GM21717 (cell line): Measurements from ENCODE around the gene CCL13.
"Not testable (repeated sequence)": the region's sequence is repeated elsewhere in the genome, so short reads cannot be mapped to it uniquely, and the experiment has no call there.

Experiments used
- ATAC-seq: cut with Tn5 transposase; IDR thresholded peaks from one replicate; pipeline ENCODE4 v1.9.1; 2021; ENCODE audit warnings: mild to moderate bottlenecking, moderate library complexity; ENCODE audit not compliant: unreplicated experiment

Gene CCL13

DNA sequence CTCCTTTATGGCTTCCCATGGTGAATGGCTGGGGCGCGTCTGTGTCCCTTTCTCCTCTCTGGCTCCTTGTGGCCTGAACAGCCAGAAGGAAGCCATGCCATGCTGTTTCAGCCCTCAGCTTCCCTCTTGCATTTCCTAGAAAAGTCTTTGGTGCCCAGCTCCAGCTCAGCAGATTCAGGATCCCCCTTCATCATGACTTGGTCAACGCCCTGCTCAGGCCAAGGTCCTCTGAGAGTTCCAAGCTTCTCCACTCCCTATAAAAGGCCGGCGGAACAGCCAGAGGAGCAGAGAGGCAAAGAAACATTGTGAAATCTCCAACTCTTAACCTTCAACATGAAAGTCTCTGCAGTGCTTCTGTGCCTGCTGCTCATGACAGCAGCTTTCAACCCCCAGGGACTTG, at the start of gene CCL13:
CCL13 (plus strand) TSS at position 287 of the 400 bp plus-strand sequence; CDS start at position 334, 47 bp downstream.
- no peak for ATAC-seq

GRCh38 chr17:34307110-34307509, 49.2 kb upstream of the CCL13 start:
- no peak for ATAC-seq

DNA sequence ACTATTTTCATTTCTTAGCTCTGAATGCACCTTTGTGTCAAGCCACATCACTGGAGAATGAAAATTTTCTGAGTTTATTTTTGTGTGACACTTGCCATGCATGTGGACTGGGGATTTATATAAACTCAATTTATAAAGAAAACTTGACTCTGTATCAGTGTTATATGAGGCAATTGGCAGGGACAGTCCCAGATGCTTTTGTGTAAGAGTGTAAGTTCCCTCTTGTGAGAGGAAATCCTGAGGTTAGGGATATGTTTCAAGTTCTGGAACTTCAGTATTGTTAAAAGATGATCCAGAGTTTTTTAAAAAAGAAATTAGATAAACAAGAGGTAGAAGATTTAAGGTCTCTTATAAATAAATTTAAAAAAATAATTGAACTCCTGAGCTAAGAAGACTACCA, 47.9 kb upstream of the CCL13 start:
- ATAC-seq = no peak

- ATAC-seq = no peak
Measured at GRCh38 chr17:34311291-34311690, 45.0 kb upstream of the CCL13 start.

DNA sequence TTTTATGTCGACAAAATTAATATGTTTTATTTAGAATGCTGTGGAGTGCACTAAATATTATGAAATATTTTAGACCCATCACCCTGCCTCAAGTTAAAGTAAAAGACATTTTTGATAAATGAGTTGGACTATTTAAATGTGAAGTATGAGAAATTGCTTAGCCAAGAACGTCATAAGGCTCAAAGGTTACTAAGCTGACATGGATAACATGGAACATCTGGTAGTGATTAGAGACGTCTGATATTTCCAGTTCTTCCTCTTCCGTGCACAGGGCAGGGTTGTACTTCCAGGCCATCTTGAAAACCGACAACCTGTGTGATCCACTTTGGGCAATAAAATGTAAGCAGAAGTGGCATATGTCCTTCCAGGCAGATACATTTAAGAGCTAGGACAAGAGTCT, 44.2 kb upstream of the CCL13 start:
- ATAC-seq = no peak

- no peak for ATAC-seq
Measured at GRCh38 chr17:34313164-34313563, 43.1 kb upstream of the CCL13 start.

DNA sequence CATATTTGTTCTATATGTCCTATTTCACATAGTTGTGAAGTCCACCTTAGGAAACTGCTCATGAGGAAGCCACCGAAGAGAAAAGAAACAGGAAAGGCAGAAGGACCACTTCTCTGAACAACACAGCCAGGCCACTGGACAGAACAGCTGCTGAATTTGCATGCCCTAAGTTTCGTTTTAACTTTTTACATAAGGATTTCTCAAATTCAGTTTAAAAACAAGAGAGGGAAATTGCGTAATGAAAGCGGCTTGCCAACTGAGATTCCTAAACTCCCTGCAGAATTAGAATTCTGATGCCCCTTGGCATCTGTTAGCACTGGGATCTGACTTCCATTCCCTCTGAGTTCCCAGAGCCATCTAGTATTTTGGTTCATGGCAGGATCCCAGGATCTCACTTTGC, 42.0 kb upstream of the CCL13 start:
- no peak for ATAC-seq

- no peak for ATAC-seq
Measured at GRCh38 chr17:34318474-34318873, 37.8 kb upstream of the CCL13 start.

DNA sequence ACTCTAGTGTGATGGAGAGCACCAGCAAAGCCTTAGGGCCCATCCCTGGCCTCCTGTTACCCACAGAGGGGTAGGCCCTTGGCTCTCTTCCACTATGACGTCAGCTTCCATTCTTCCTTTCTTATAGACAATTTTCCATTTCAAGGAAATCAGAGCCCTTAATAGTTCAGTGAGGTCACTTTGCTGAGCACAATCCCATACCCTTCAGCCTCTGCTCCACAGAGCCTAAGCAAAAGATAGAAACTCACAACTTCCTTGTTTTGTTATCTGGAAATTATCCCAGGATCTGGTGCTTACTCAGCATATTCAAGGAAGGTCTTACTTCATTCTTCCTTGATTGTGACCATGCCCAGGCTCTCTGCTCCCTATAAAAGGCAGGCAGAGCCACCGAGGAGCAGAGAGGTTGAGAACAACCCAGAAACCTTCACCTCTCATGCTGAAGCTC, 37.2 kb upstream of the CCL13 start, which contains the start of gene CCL8:
CCL8 (plus strand) TSS at position 397 of the 445 bp plus-strand sequence. CDS start 67 bp downstream, outside the sequence.
- ATAC-seq = no peak

DNA sequence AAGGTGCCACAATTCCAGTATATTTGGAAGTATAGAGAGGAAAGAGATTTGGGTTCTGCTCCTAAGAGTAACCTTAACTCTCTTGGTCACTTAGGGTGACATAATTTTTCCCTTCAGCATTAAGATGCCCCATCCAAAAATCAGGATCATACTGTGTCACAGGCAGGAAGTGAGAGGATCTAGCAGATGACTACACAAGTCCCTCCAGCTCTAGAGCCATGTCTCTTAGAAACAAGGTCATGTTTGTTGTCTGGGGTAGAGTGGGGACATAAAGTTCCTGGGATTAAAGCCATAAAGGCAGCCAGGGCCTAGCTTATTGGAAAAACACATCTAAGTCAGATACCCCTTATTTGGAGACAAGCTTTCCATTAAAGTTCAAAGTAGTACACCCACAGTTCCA, 34.3 kb upstream of the CCL13 start:
- ATAC-seq = no peak

GRCh38 chr17:34327580-34327979, 28.7 kb upstream of the CCL13 start:
- ATAC-seq = not testable (repeated sequence)

- ATAC-seq = no peak
Measured at GRCh38 chr17:34337701-34338100, 18.6 kb upstream of the CCL13 start.

- no peak for ATAC-seq
Measured at GRCh38 chr17:34339138-34339770, 17.0 kb upstream of the CCL13 start.

DNA sequence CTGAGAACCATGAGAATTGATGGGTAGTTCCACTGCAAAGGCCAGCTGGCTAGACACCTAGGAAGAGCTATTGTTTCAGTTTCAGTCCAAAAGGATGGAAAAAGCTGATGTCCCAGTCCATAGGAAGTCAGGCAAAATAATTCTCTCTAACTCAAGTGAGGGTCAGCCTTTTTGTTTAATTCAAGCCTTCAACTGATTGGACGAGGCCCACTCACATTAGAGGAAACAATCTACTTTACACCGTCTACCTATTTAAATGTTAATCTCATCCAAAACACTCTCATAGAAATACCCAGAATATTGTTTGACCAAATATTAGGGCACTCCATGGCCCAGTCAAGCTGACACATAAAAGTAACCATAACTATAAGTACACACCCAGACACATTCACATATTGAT, 14.4 kb upstream of the CCL13 start:
- no peak for ATAC-seq

DNA sequence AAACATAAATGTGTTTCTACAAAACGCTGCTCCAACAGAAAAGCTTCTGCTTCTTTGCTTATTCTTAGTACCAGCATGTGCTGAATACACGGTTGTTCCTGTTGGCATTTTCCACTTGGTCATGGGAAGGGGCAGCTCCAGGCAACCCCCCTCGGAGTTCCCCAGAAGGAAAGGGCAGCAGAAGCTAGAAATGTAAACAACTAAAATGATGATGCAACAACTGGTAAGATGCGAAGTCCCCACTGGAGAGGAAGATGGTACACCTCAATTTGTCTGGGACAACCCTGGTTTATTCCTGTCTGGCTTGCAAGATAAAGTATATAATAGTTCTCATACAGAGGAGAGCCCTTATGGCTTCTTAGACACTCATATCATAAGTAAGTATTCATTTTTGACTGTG, 9.2 kb upstream of the CCL13 start:
- ATAC-seq = no peak

GRCh38 chr17:34349751-34350150, 6.5 kb upstream of the CCL13 start:
- no peak for ATAC-seq

DNA sequence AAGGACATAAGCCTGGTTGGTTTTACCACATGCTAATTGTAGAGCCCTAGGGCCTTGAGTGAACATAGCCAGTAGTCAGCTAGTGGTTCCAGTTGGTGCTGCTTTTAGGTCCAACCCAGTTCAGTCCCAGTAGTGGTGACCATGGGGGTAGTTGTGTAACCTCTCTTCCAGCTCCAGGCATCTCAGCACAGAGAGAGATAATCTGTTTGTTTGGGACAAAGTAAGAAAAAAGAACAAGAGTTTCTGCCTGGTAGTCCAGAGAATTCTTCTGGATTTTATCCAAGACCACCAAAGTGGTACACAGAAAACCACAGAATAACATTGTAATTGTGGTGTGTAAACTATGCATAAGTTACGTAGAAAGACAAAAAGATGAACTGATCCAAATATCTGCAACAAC, 5.2 kb upstream of the CCL13 start:
- no peak for ATAC-seq

DNA sequence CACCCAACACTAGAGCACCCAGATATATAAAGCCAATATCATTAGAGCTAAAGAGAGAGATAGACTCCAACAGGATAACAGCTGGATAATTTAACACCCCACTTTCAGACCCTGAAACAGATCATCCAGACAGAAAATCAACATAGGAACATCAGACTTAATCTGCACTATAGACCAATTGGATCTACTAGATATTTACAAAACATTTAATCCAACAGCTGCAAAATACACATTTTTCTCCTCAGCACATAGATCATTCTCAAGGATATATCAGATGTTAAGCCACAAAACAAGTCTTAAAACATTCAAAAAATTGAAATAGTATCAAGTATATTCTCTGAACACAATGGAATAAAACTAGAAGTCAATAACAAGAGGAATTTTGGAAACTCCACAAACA, 4.1 kb upstream of the CCL13 start:
- no peak for ATAC-seq

- no peak for ATAC-seq
Measured at GRCh38 chr17:34354637-34355036, 1.6 kb upstream of the CCL13 start.

DNA sequence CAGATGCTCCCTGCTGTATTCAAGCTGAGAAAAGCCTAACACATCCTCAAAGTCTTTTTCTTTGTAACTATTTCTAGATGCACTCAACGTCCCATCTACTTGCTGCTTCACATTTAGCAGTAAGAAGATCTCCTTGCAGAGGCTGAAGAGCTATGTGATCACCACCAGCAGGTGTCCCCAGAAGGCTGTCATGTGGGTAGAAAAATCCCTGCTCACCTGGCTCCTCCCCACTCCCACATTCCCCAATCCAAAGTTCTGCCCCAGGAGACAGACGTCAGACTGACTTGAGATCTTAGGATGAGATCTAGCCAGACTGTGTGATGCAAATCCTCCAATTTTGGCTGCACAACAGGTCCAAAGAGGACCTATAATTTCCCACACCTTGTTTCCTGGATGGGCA, 1.1 kb downstream of the CCL13 start:
- no peak for ATAC-seq

DNA sequence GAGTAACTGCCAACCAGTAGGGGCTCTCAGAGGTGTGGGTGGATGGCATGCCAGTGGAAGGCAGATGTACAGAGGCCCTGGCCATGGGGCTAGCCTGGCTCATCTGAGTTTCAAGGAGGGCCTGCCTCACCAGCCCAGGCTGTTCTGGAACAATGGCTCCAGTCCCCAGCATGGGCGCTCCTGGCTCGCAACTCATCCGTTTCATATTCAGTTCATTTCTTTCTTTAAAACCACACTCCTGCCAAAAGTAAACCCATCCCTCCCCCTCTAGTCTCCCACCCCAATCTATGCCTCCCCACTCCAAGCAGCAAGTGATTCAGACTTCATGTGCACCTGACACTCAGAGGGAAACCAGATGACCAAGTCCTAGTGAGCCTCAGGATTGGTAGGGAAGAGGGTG, 2.4 kb downstream of the CCL13 start:
- ATAC-seq = no peak

DNA sequence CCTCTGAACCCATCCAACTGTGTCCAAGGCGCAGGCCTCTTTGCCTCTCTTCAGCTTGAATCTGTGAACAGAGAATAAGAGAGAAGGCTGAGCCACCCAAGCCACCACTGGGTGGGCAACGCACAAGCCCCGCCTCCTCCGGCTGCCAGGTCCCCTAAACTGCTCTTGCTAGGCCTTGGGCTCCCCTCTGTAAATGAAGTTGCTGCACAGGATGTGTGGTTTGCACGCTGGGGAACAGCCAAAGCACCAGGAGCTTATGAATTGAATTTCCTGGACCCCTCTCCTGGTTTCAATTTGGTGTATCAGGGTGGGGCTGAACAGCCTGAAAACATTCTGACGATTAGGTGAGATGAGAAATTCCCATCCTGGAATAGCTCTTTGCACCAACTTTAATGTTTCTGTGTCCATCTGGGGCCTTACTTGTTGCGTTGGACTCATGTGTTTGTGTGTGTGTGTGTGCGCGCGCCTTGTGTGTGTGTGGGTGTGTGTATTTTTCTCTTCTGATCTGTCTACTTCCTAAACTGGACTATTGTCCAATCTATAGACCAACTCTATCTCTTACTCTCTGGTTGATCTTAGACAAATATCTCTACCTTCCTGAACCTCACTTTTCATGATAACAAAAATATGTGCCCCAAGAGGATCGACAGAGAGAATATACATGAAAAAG, 4.5 kb downstream of the CCL13 start:
- ATAC-seq = no peak
